Peyer's patch (tissue), 4 donors: ENCODE results near the gene GOLIM4.

ENCODE experiments used
- POLR2A ChIP-seq, 2 donors: fragments of 450-650 bp; IDR thresholded peaks; one replicate each; pipeline ENCODE4 v1.5.1; 2017; ENCODE audit warnings: antibody characterized with exemption in 2 of 2, mild to moderate bottlenecking in 2 of 2, moderate library complexity in 2 of 2
- TF ChIP-seq, protein P1 (sequence below), 6 experiments: fragments of 450-650 bp in 4 of 6; fragments of 200-600 bp in 2 of 6; sonication (generic) in 1 of 6; IDR thresholded peaks; one replicate each; pipeline ENCODE4 v1.5.1; 2017 to 2019; ENCODE audit warnings: antibody characterized with exemption in 6 of 6, mild to moderate bottlenecking in 3 of 6, moderate library complexity in 1 of 6

DNA sequence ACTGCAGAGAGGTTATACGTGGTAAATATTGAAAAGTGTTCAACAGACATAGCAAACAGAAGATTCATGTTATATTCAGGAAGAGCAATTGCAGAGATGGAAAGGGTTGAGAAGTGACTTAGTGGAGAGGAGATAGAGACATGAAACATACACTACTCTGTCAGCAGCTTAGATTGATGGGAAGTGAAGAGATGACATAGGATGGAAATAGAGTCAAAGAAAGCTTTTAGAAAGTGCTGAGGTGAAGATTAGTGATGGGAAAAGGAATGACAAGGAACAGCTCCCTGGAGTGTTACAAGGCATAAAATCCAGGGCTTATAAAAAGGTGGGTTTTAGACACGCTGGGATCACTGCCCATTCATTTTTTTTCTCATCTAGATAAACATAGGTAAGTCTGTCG, 17.2 kb upstream of the GOLIM4 start:
- TF ChIP-seq, protein P1, sequence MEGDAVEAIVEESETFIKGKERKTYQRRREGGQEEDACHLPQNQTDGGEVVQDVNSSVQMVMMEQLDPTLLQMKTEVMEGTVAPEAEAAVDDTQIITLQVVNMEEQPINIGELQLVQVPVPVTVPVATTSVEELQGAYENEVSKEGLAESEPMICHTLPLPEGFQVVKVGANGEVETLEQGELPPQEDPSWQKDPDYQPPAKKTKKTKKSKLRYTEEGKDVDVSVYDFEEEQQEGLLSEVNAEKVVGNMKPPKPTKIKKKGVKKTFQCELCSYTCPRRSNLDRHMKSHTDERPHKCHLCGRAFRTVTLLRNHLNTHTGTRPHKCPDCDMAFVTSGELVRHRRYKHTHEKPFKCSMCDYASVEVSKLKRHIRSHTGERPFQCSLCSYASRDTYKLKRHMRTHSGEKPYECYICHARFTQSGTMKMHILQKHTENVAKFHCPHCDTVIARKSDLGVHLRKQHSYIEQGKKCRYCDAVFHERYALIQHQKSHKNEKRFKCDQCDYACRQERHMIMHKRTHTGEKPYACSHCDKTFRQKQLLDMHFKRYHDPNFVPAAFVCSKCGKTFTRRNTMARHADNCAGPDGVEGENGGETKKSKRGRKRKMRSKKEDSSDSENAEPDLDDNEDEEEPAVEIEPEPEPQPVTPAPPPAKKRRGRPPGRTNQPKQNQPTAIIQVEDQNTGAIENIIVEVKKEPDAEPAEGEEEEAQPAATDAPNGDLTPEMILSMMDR (IDR thresholded peaks at IDR 0.05) = no peak
- TF ChIP-seq POLR2A (IDR thresholded peaks at IDR 0.05) = no peak
